HTR-8/SVneo (cell line): ENCODE results near the gene DTL.
"Not testable (repeated sequence)": the region's sequence is repeated elsewhere in the genome, so short reads cannot be mapped to it uniquely, and the experiment has no call there.

Source experiments
- DNase-seq: peaks from one replicate; pipeline ENCODE4 v3.0.0; 2011; ENCODE audit warnings: low spot score, mixed read lengths; ENCODE audit not compliant: insufficient read length
- FAIRE-seq: peaks from 2 replicates; lab custom pipeline; 2011; peaks lifted over from hg19 to GRCh38; lab: Jason Lieb, UNC

DTL gene

DNA sequence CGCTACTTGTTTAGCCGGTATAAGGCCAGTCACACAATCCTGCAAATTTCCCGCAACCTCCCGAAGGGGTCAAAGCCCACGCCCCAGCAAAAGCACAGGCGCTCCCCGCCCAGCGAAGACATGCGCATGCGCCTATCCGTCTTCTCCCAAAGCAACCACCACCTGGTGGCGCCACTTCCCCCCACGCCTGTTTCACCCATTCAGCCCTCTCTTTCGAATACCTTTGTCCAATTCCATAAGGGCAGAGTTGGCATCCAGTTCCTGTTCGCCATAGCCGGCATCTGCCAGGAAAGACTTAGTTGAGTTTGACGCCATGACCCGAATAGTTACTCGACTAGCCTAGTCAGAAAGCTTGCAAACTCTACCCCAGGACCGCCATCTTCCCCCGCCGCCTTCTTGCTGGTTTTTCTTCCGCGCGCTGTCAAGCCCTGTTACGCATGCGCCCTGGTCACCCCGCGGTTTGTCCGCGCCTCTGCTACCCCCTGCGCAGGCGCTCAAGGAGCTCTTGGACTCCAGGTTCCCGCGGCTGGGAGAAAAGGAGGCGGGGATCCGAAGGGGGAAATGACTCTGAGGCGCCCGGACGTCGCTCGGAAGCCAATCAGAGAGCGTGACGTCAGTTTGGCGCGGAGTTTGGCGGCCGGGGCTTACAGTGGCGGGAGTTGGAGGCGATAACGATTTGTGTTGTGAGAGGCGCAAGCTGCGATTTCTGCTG lies at the start of gene DTL, which contains the start of gene INTS7:
TSS of gene DTL (plus strand) at position 626 of the 712 bp plus-strand sequence. CDS start 143 bp downstream, outside the sequence.
TSS of gene INTS7 (minus strand) at position 435 of the 712 bp plus-strand sequence. CDS start at position 315, 120 bp downstream.
- FAIRE-seq (peak; percentile 95), DNase-seq (peak; percentile 98)

- DNase-seq = no peak
- no peak for FAIRE-seq
These were observed 48.8 kb upstream of the DTL start for GRCh38 chr1:211986628-211987254.

GRCh38 chr1:211991695-211992094 lies 43.9 kb upstream of the DTL start:
- FAIRE-seq (no peak), DNase-seq (no peak)

DNA sequence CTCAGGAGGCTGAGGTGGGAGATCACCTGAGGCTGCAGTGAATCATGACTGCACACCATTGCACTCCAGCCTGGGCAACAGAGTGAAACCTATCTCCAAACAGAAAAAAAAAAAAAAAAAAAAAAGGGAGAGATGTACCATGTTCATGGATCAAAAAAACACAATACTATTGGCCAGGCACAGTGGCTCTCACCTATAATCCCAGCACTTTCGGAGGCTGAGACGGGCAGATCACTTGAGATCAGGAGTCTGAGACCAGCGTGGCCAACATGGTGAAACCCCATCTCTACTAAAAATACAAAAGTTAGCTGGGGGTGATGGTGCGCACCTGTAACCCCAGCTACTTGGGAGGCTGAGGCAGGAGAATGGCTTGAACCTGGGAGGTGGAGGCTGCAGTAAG lies 38.1 kb upstream of the DTL start:
- not testable (repeated sequence) for FAIRE-seq, DNase-seq

DNA sequence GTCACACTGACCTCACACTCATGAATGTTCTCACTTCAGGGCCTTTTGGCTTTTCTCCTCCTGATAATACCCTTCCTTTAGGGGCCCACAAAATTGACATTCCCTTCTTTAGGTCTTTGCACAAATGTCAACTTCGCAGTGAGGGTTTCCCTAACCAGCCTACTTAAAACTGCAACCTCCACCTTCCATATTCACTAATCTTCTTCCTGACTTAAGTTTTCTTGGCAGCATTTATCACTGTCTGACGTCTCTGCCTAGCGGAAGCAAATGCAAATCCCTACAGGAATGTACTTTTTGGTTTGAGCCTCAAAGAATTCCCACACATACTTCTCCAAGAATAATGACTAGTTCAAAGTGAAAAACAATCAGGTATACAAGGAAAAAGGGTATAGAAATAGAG lies 33.0 kb upstream of the DTL start:
- no peak for DNase-seq
- FAIRE-seq = no peak

DNA sequence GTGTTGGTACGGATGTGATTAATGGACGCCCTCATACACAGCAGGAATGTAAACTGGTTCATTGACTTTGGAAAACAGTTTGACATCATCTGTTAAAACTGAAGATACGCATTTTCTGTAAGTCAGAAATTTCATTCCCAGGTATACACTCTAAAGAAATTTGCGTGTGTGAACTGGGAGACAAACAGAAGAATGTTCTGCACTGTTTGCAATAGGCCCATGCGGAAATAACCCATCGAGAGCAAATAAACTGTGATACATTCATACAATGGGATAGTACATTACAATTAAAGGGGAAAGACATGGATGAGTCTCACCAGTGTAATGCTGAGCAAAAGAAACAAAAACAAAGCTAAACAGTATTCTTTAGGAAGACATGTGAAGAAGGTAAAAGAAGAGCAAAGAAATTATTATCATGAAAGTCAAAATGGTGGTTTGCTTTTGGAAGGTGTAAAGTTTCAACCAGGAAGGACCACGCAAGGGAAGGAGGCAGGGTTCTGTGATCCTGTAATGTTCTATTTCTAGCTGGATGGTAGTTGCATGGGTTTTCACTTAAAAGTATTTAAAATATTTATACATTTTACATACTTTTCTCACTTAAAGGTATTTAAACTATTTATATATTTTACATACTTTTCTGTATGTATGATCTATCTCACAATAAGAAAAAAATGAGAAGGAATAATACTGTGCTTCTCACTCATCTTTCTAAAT lies 30.5 kb upstream of the DTL start:
- DNase-seq (no peak), FAIRE-seq (peak; percentile 13)

DNA sequence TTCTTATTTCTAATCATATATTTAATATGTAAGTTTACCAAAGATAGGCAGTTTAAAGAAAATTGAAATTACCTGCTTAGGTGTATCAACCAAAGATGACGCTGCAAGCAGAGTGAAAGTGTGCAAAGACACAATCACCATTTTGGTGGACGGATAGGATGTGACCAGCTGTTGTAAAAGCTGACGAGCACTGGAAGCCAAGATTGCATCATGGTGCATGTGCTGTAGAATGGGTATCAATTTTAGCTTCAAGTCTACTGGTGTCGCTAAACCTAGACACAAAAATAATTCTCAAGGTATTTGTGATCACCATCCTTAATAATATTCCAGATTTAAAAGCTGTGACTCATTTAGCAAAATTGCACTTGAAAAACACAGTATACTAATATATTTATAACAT lies 28.4 kb upstream of the DTL start:
- FAIRE-seq (no peak), DNase-seq (no peak)

DNA sequence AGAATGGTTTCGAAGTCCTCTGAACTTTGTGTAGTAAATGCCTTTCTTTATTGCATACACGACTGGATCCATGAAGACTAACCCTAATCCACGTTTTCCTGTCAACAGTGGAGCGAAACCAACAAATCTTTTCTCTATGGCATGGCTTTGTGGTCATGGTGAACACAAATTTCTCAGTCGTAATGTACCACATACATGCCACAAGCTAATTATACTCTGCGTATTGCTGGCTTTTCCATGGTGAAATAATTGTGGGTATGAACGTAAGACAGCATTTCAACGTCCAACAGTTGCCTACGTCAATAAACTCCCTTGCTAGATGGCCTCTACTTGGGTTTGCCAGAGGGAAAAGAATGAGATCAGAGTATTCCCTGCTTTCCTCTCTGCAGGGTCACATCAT lies 27.7 kb upstream of the DTL start:
- peak; percentile 48 for FAIRE-seq
- DNase-seq = no peak

GRCh38 chr1:212009561-212009960 lies 26.0 kb upstream of the DTL start:
- FAIRE-seq (no peak), DNase-seq (no peak)

DNA sequence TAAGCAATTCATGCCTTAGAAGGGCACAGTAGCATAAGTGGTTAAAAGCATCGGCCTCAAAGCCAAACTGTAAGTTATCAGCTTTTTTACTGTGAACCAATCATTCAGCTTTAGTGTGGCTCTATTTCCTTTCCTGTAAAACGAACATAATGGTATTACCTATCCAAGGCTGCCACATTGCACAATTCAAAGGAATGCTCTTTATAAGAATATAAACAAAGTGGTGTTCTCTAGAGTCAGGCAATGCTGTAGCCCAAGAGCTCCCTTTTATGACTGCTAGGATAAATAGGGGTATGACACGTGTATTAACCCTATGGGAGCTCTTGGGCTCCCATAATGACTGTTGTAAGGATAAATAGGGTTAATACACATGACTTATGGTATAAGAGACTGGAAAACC lies 25.5 kb upstream of the DTL start:
- FAIRE-seq = no peak
- no peak for DNase-seq

DNA sequence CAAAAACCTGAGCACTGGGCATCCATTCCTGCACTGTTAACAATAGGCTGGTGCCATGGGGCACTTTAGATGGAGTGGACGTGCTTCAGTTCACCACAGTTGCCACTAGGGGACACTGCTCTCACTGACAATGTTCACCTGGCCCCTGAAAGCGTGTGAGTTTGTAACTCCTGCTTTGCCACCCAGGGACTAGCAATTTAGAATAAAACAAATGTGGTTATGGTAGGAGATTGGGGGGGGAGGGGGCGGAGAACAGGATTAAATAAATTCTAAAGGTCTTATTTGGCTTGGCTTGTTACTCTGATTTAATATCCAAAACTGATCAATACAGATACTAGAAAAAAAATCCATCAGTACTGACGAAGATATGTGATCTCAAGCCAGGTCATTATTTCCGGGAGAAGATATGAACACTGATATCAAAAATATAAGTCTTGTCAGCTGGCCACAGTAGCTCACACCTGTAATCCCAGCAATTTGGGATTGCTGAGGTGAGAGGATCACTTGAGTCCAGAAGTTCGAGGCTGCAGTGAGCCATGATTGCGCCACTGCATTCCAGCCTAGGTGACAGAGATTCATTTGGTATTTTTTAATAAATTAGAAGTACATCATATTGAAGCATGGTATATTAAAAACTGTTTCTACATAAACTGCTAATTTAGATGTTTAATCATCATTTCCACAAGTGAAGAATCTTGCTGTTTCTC lies 23.4 kb upstream of the DTL start:
- FAIRE-seq (peak; percentile 88), DNase-seq (peak; percentile 75)

GRCh38 chr1:212013672-212014071 lies 21.9 kb upstream of the DTL start:
- DNase-seq (no peak), FAIRE-seq (no peak)

GRCh38 chr1:212020975-212021374 lies 14.6 kb upstream of the DTL start:
- no peak for FAIRE-seq

GRCh38 chr1:212021563-212021962 lies 14.0 kb upstream of the DTL start:
- no peak for FAIRE-seq

More at GRCh38 chr1:212020975-212021374, 14.6 kb upstream of the DTL start:
- no peak for DNase-seq

DNA sequence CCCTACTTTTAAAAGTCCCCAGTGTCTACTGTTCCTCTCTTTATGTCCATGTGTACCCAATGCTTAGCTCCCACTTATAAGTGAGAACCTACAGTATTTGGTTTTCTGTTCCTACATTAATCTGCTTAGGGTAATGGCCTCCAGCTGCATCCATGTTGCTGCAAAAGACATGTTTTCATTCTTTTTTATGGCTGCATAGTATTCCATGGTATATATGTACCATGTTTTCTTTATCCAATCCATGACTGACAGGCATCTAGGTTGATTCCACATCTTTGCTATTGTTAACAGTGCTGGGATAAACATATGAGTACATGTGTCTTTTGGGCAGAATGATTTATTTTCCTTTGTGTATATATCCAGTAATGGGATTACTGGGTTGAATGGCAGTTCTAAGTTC lies 12.6 kb upstream of the DTL start:
- FAIRE-seq, DNase-seq: not testable (repeated sequence)

More at GRCh38 chr1:212021563-212021962, 14.0 kb upstream of the DTL start:
- DNase-seq = no peak

- no peak for DNase-seq
- no peak for FAIRE-seq
These were observed 10.9 kb upstream of the DTL start for GRCh38 chr1:212024469-212025149.

DNA sequence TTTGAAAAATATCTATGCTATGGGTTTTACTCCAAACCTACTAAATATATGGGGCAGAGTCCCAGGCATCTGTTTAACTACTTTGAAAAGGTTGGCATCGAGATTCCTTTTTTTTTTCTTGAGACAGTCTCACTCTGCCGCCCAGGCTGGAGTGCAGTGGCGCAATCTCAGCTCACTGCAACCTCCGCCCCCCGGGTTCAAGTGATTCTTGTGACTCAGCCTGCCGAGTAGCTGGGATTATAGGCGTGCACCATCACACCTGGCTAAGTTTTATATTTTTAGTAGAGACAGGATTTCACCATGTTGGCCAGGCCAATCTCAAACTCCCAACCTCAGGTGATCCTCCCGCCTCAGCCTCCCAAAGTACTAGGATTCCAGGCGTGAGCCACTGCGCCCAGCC lies 7.8 kb upstream of the DTL start:
- not testable (repeated sequence) for DNase-seq, FAIRE-seq

DNA sequence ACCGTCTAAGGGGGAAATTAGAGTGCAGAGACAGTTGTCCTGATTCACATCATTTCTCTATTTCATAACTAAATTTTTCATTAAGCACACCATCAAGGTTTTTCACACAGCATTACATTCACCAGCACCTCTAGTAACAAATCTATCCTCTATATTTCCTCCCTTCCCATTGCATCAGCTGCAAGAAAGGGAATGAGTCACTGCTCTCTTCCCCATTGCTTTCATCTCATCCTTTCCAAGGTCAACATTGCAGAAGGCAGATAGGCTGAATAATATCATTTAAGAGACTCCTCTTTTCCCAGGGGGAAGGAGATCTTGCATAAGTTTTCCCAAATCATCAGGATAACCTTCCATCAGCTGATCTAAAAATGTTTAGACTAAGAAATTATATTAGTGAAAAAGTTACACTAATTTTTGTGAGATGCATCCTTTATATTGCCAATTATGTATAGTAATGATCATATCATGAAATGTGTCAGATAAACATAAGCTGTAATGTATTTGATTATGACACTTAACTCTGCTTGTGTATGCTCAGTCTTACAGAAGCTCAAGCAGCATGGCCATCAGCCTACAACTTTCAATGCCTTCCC lies 4.5 kb upstream of the DTL start:
- no peak for FAIRE-seq
- DNase-seq = peak; percentile 49

DNA sequence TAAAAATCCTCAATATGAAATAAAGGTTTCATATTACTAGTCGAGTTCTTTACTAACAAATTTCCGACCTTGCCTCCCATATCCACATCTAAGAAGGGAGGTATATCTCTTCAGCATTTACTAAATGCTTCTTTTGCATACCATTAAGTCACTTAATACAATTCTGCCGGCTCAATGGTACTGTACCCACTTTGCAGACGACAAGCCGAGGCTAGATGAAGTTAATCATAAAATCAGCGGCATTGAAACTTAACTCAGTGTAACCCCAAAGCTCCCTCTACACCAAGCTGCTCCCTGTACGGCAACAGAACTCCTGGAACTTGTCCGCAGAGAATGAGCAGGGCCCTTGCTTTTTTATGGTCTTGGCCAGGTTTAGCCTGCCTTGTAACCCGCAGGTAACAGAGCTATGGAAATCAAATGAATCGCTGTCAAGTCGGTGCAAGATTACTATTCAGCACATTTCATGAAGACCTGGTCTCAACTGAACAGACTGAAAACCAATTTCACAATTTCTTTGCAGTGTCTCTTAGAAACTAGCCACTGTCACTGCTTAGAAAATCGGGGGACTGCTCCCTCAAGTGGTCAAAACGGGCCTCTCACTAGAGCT lies 929 bp upstream of the DTL start:
- FAIRE-seq = no peak
- DNase-seq = no peak
